ENCODE measurements around the gene SNAPC2. TPM values are rescaled to one million over a fixed set of nuclear protein-coding genes. Genes with fewer than 3 reads are reported as not detected.

The SNAPC2 gene
- polyA plus RNA-seq, 1 donor (not counting 4 experiments of a cell fraction or from before 2014, with no cell fraction given) = 10.7 TPM

- Histone ChIP-seq H3K9me1 (ENCODE audit: control insufficient read depth, extremely low read depth, insufficient read depth, low read length) (no peaks in the 10 kb centered on the region), H3K9ac (ENCODE audit: control insufficient read depth, extremely low read depth, insufficient read depth, low read length) (no peak overlapping the region), H2AFZ (ENCODE audit: control insufficient read depth, low read length) (no peak overlapping the region), H3K79me2 (ENCODE audit: control insufficient read depth, insufficient read depth, low read length) (peaks cover 4% of the 10 kb centered on the region), H3K4me2 (ENCODE audit: control insufficient read depth, extremely low read depth, insufficient read depth, low read depth, low read length) (no peak overlapping the region), H3K27ac (ENCODE audit: control insufficient read depth, insufficient read depth, low read length) (no peak overlapping the region), H3K4me1 (ENCODE audit: control insufficient read depth, extremely low read depth, insufficient read depth, low read length) (peaks cover 6% of the 10 kb centered on the region), H3K27me3 (ENCODE audit: control insufficient read depth, extremely low read depth, insufficient read depth, low read length) (no peaks in the 10 kb centered on the region), H3K9me3 (ENCODE audit: control insufficient read depth, low read depth, low read length) (no peaks in the 10 kb centered on the region), H3K36me3 (ENCODE audit: control insufficient read depth in 2 of 2, extremely low read depth in 1 of 2, insufficient read depth in 2 of 2, low read length in 2 of 2) (no peaks in the 10 kb centered on the region), H4K20me1 (ENCODE audit: control insufficient read depth, extremely low read depth, insufficient read depth, low read length) (no peaks in the 10 kb centered on the region), H3K4me3 (ENCODE audit: control insufficient read depth in 2 of 3, extremely low read depth in 1 of 3, insufficient read depth in 2 of 3, low read depth in 1 of 3, low read length in 3 of 3) (no peak overlapping the region)
- dilution Hi-C loops (cut with MboI; ENCODE audit: extremely low pct_ligation_motif_present, low sequenced_read_pairs) = no loop called here
- FAIRE-seq (no peak), DNase-seq (ENCODE audit: low read depth, low spot score) (no peak)
- TF ChIP-seq CTCF (optimal IDR thresholded peaks at IDR 0.05 in 1 of 3, IDR thresholded peaks at IDR 0.05 in 1 of 3, conservative IDR thresholded peaks at IDR 0.05 in 1 of 3; ENCODE audit: extremely low read depth in 1 of 3, insufficient read depth in 2 of 3, low read length in 3 of 3) = no peak
- no peak for TF ChIP-seq EZH2 (IDR thresholded peaks at IDR 0.05; ENCODE audit: low read length)
These were observed 36.2 kb upstream of the SNAPC2 start for GRCh38 chr19:7883796-7884570.

GRCh38 chr19:7885818-7886217 is 34.3 kb upstream of the SNAPC2 start:
- dilution Hi-C loops (cut with MboI; ENCODE audit: extremely low pct_ligation_motif_present, low sequenced_read_pairs) = no loop called here
- Histone ChIP-seq H4K20me1 (ENCODE audit: control insufficient read depth, extremely low read depth, insufficient read depth, low read length) (no peaks in the 10 kb centered on the region), H3K4me2 (ENCODE audit: control insufficient read depth, extremely low read depth, insufficient read depth, low read depth, low read length) (no peak overlapping the region), H3K9me3 (ENCODE audit: control insufficient read depth, low read depth, low read length) (no peaks in the 10 kb centered on the region), H3K4me1 (ENCODE audit: control insufficient read depth, extremely low read depth, insufficient read depth, low read length) (peaks cover 10% of the 10 kb centered on the region), H3K9me1 (ENCODE audit: control insufficient read depth, extremely low read depth, insufficient read depth, low read length) (no peaks in the 10 kb centered on the region), H3K36me3 (ENCODE audit: control insufficient read depth in 2 of 2, extremely low read depth in 1 of 2, insufficient read depth in 2 of 2, low read length in 2 of 2) (peaks cover 0 to 2% of the 10 kb centered on the region in 2 experiments), H3K4me3 (ENCODE audit: control insufficient read depth in 2 of 3, extremely low read depth in 1 of 3, insufficient read depth in 2 of 3, low read depth in 1 of 3, low read length in 3 of 3) (no peak overlapping the region), H3K79me2 (ENCODE audit: control insufficient read depth, insufficient read depth, low read length) (peaks cover 9% of the 10 kb centered on the region), H3K9ac (ENCODE audit: control insufficient read depth, extremely low read depth, insufficient read depth, low read length) (no peak overlapping the region), H3K27ac (ENCODE audit: control insufficient read depth, insufficient read depth, low read length) (no peak overlapping the region), H3K27me3 (ENCODE audit: control insufficient read depth, extremely low read depth, insufficient read depth, low read length) (no peaks in the 10 kb centered on the region), H2AFZ (ENCODE audit: control insufficient read depth, low read length) (no peak overlapping the region)
- FAIRE-seq (no peak), DNase-seq (ENCODE audit: low read depth, low spot score) (no peak)
- no peak for TF ChIP-seq CTCF (optimal IDR thresholded peaks at IDR 0.05 in 1 of 3, IDR thresholded peaks at IDR 0.05 in 1 of 3, conservative IDR thresholded peaks at IDR 0.05 in 1 of 3; ENCODE audit: extremely low read depth in 1 of 3, insufficient read depth in 2 of 3, low read length in 3 of 3)
- TF ChIP-seq EZH2 (IDR thresholded peaks at IDR 0.05; ENCODE audit: low read length) = no peak

Measured in keratinocyte (primary cell).